GM12873 (cell line): ENCODE results near the gene SERINC4.

Experiments
- TF ChIP-seq, protein P1 (sequence below): IDR thresholded peaks from 2 replicates; pipeline ENCODE4 v1.5.1; 2012; ENCODE audit warnings: low read depth, mild to moderate bottlenecking, moderate library complexity, low read length, control low read depth; ENCODE audit not compliant: insufficient read depth; ENCODE audit errors: missing control alignments

Gene SERINC4

DNA sequence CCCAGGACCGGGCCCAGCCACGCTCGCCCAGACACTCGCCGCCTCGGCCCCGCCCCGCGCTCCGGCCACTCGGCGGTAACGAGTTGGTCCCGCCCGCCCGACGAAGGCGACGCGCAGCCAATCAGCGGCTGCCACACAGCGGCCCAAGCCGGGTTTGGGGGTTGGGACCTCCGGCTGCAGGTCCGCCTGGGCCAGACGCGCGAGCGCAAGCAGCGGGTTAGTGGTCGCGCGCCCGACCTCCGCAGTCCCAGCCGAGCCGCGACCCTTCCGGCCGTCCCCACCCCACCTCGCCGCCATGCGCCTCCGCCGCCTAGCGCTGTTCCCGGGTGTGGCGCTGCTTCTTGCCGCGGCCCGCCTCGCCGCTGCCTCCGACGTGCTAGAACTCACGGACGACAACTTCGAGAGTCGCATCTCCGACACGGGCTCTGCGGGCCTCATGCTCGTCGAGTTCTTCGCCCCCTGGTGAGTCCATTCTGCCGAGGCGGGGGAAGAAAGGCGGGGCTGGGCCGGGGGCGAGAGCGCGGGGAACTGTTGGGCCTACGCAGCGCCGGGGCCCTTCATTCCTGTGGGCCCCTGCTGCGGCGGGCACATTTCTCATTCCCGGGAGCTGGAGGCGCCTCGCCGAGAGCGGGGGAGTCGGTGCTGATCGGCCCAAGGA lies 53.6 kb downstream of the SERINC4 start, which contains the start of gene PDIA3:
PDIA3 (plus strand) TSS at position 194 of the 658 bp plus-strand sequence; CDS start at position 296, 102 bp downstream.
- TF ChIP-seq, protein P1, sequence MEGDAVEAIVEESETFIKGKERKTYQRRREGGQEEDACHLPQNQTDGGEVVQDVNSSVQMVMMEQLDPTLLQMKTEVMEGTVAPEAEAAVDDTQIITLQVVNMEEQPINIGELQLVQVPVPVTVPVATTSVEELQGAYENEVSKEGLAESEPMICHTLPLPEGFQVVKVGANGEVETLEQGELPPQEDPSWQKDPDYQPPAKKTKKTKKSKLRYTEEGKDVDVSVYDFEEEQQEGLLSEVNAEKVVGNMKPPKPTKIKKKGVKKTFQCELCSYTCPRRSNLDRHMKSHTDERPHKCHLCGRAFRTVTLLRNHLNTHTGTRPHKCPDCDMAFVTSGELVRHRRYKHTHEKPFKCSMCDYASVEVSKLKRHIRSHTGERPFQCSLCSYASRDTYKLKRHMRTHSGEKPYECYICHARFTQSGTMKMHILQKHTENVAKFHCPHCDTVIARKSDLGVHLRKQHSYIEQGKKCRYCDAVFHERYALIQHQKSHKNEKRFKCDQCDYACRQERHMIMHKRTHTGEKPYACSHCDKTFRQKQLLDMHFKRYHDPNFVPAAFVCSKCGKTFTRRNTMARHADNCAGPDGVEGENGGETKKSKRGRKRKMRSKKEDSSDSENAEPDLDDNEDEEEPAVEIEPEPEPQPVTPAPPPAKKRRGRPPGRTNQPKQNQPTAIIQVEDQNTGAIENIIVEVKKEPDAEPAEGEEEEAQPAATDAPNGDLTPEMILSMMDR: peak; percentile 32
